CD4-positive, alpha-beta T cell treated with Interleukin-6 at 100 ng/mL for 8 hours (primary cell): Measurements from ENCODE around the gene ERMAP.
"Not testable (repeated sequence)": the region's sequence is repeated elsewhere in the genome, so short reads cannot be mapped to it uniquely, and the experiment has no call there.

ENCODE experiments used
- DNase-seq: peaks from one replicate; pipeline ENCODE4 v3.0.0-alpha.2; 2020; ENCODE audit warnings: mixed read lengths, low spot score

The ERMAP gene

GRCh38 chr1:42807056-42807668, 9.8 kb upstream of the ERMAP start:
- DNase-seq = no peak

- DNase-seq = not testable (repeated sequence)
Measured at GRCh38 chr1:42814815-42815214, 2.1 kb upstream of the ERMAP start.

GRCh38 chr1:42815941-42816584, 859 bp upstream of the ERMAP start:
- no peak for DNase-seq

- no peak for DNase-seq
Measured at GRCh38 chr1:42817440-42817767, 482 bp downstream of the ERMAP start.

- no peak for DNase-seq
Measured at GRCh38 chr1:42817976-42818375, 1.1 kb downstream of the ERMAP start.

GRCh38 chr1:42820813-42821212, 3.9 kb downstream of the ERMAP start:
- no peak for DNase-seq

- DNase-seq = no peak
Measured at GRCh38 chr1:42821690-42822089, 4.8 kb downstream of the ERMAP start.

GRCh38 chr1:42822800-42823392, 6.0 kb downstream of the ERMAP start:
- no peak for DNase-seq

- DNase-seq = no peak
Measured at GRCh38 chr1:42824481-42825035, 7.6 kb downstream of the ERMAP start.

GRCh38 chr1:42825036-42825851, 8.3 kb downstream of the ERMAP start:
- DNase-seq = no peak

GRCh38 chr1:42830631-42831030, 13.7 kb downstream of the ERMAP start:
- no peak for DNase-seq

- DNase-seq = no peak
Measured at GRCh38 chr1:42831273-42831672, 14.4 kb downstream of the ERMAP start.

- DNase-seq = no peak
Measured at GRCh38 chr1:42832641-42833240, 15.8 kb downstream of the ERMAP start.

- DNase-seq = no peak
Measured at GRCh38 chr1:42833981-42834380, 17.1 kb downstream of the ERMAP start.

- no peak for DNase-seq
Measured at GRCh38 chr1:42834803-42835202, 17.9 kb downstream of the ERMAP start.

GRCh38 chr1:42835422-42835821, 18.5 kb downstream of the ERMAP start:
- no peak for DNase-seq

- no peak for DNase-seq
Measured at GRCh38 chr1:42837709-42838108, 20.8 kb downstream of the ERMAP start.

- DNase-seq = no peak
Measured at GRCh38 chr1:42838482-42839190, 21.7 kb downstream of the ERMAP start.

- DNase-seq = no peak
Measured at GRCh38 chr1:42841010-42841409, 24.1 kb downstream of the ERMAP start.

GRCh38 chr1:42841440-42842147, 24.7 kb downstream of the ERMAP start:
- DNase-seq = no peak

GRCh38 chr1:42844592-42845140, 27.7 kb downstream of the ERMAP start:
- DNase-seq = no peak
